ENCODE data around the gene SMC6. TPM values are rescaled to one million over a fixed set of nuclear protein-coding genes. Genes with fewer than 3 reads are reported as not detected.

The SMC6 gene
- total RNA-seq, 6 experiments from 2014 or later, result 13.4 to 17.6 (median 16.6) TPM

DNA sequence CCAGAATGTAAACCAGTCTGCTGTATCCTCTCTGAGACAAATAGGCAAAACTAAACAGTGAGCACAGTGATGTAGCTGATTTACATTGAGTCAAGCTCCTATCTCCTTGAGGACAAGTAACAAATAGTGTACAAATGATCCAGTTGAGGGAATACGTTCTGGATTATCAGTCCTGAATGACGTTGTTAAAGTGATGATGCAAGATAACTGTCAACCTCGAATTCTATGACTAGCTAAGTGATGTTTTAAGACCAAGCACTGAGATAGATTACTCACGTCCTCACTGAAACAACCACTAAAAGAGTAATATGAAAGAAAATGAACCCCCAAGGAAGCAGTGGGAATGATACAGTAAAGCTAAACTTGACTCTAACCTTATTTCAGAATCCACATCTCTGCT, 46.8 kb downstream of the SMC6 start:
- Mint-ChIP-seq H3K4me3 (no peak overlapping the region), H3K4me1 (ENCODE audit: low read depth) (no peaks in the 10 kb centered on the region), H3K9me3 (no peaks in the 10 kb centered on the region), H3K27me3 (ENCODE audit: insufficient read depth) (no peaks in the 10 kb centered on the region), H3K27ac (no peak overlapping the region), H3K36me3 (ENCODE audit: low read depth) (no peaks in the 10 kb centered on the region; the same call in 1 of the 2 replicates)
- no peak for DNase-seq
- TF ChIP-seq, protein P1, sequence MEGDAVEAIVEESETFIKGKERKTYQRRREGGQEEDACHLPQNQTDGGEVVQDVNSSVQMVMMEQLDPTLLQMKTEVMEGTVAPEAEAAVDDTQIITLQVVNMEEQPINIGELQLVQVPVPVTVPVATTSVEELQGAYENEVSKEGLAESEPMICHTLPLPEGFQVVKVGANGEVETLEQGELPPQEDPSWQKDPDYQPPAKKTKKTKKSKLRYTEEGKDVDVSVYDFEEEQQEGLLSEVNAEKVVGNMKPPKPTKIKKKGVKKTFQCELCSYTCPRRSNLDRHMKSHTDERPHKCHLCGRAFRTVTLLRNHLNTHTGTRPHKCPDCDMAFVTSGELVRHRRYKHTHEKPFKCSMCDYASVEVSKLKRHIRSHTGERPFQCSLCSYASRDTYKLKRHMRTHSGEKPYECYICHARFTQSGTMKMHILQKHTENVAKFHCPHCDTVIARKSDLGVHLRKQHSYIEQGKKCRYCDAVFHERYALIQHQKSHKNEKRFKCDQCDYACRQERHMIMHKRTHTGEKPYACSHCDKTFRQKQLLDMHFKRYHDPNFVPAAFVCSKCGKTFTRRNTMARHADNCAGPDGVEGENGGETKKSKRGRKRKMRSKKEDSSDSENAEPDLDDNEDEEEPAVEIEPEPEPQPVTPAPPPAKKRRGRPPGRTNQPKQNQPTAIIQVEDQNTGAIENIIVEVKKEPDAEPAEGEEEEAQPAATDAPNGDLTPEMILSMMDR (IDR thresholded peaks at IDR 0.05), result no peak

DNA sequence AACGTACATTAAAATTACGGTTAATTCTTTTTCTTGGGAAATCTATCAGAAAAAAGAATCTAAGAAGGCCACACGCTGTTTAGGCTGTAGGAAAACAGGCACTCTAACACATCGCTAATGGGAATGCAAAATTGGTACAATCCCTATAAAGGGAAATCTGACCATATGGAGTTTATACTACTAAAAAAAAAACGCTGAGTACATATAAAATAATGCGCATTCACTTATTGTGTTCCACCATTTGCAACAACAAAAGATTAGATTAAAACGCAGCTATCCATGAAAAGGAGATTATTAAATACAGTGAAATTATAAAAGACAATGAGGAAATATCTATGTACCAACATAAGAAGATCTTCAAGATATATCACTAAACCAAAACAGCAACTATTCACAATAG, 62.8 kb downstream of the SMC6 start:
- no peaks in the 10 kb centered on the region for H3K9me3 Mint-ChIP-seq
- H3K27me3 Mint-ChIP-seq (ENCODE audit: insufficient read depth), result no peaks in the 10 kb centered on the region
- H3K4me1 Mint-ChIP-seq (ENCODE audit: low read depth), result no peaks in the 10 kb centered on the region
- no peak overlapping the region for H3K4me3 Mint-ChIP-seq
- TF ChIP-seq, protein P1 (IDR thresholded peaks at IDR 0.05), result no peak
- H3K36me3 Mint-ChIP-seq (ENCODE audit: low read depth), result peaks cover 38% of the 10 kb centered on the region
- H3K27ac Mint-ChIP-seq, result no peak overlapping the region
- DNase-seq, result no peak

DNA sequence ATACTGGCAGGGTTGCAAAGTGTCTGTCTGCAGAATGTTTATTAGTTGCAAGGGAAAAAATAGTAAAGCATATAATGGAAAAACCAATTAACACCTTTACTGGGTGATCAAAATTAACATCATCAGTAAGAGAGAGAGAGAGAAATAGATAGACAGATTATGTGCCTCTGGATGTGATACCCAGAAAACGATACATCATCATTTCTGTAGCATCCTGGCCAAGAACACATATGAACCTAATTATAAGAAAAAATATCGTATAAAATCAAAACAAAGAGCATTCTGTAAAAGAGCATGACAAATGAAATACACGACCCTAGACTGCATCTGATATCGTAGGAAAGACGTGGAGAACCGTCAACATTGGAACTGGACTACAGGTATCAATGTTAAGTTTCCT, 64.6 kb downstream of the SMC6 start:
- Mint-ChIP-seq H3K27me3 (ENCODE audit: insufficient read depth) (no peaks in the 10 kb centered on the region), H3K27ac (no peak overlapping the region), H3K9me3 (no peaks in the 10 kb centered on the region), H3K36me3 (ENCODE audit: low read depth) (peaks cover 36% of the 10 kb centered on the region), H3K4me3 (no peak overlapping the region), H3K4me1 (ENCODE audit: low read depth) (no peaks in the 10 kb centered on the region)
- TF ChIP-seq, protein P1 (IDR thresholded peaks at IDR 0.05), result no peak
- no peak for DNase-seq

DNA sequence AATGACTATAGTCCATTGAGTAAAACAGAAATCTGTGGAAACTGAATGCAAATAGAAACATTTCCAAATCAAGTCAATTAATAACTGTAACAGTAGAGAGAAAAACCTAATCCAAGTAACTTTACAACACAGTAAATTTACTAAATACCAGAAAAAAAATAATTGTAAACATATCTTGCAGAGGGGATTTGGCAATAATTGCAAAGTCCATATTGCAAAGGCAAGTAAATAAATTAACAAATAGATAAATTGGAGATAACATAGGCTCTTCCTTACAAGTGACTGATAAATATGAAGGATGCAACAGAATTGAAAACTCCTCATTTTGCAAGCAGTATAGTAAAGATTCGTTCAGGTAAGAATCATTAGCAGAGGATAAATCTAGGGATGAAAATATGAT, 65.0 kb downstream of the SMC6 start:
- H3K36me3 Mint-ChIP-seq (ENCODE audit: low read depth), result peaks cover 32% of the 10 kb centered on the region
- no peaks in the 10 kb centered on the region for H3K4me1 Mint-ChIP-seq (ENCODE audit: low read depth)
- no peak overlapping the region for H3K27ac Mint-ChIP-seq
- H3K27me3 Mint-ChIP-seq (ENCODE audit: insufficient read depth), result no peaks in the 10 kb centered on the region
- H3K4me3 Mint-ChIP-seq, result no peak overlapping the region
- no peaks in the 10 kb centered on the region for H3K9me3 Mint-ChIP-seq
- DNase-seq, result no peak
- TF ChIP-seq, protein P1 (IDR thresholded peaks at IDR 0.05), result no peak

DNA sequence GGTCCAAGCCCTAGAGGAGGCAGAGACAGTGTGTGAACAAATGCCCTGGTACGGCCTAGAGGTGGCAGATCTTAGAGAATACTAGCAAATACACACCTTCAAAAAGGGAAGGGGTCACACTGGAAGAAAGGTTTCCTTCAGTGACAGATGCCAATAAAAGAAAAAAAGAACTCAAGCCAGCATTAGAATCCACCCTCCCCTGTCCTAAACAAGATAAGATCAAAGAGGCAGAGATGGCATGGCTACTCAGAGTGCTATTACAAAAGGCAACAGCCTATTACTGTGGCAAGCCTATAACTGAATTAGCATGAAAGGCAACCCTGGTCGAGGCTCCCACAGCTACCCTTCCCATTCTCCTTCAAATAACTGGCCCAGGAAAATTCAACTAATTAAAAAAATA, 69.6 kb downstream of the SMC6 start:
- Mint-ChIP-seq H3K4me3 (no peak overlapping the region), H3K9me3 (no peaks in the 10 kb centered on the region), H3K4me1 (ENCODE audit: low read depth) (peaks cover 15% of the 10 kb centered on the region), H3K27ac (no peak overlapping the region), H3K27me3 (ENCODE audit: insufficient read depth) (no peaks in the 10 kb centered on the region), H3K36me3 (ENCODE audit: low read depth) (peaks cover 22% of the 10 kb centered on the region)
- TF ChIP-seq, protein P1 (IDR thresholded peaks at IDR 0.05), result no peak
- no peak for DNase-seq
